ENCODE results near the gene RASIP1.

DNA sequence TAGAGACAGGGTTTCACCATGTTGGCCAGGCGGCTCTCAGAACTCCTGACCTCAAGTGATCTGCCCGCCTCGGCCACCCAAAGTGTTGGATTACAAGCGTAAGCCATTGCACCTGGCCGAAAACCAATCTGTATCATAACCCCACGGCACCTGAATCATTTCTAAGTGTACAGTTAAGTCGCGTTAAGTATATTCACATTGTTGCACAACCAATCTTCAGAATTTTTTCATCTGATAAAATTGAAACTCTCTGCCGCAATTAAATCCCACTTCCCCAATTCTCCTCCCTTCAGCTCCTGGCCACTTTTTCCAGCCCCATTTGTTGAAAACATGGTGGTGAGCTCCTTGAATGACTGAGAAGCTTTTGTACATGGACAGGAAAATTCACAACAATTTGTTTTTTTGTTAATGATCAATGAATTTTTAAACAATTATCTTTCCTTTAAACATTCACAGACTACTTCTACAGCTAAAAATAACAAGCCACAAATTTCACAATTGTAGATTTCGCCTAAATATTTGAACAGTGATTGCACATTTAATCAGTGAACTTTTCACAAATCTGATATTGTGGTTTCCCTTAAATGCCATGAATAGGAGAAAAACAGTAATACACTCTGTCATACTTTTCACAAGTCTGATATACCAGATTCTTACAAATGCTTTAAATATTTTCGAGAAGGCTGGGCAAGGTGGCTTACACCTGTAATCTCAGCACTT, 28.7 kb upstream of the RASIP1 start:
- TF ChIP-seq, protein P1, sequence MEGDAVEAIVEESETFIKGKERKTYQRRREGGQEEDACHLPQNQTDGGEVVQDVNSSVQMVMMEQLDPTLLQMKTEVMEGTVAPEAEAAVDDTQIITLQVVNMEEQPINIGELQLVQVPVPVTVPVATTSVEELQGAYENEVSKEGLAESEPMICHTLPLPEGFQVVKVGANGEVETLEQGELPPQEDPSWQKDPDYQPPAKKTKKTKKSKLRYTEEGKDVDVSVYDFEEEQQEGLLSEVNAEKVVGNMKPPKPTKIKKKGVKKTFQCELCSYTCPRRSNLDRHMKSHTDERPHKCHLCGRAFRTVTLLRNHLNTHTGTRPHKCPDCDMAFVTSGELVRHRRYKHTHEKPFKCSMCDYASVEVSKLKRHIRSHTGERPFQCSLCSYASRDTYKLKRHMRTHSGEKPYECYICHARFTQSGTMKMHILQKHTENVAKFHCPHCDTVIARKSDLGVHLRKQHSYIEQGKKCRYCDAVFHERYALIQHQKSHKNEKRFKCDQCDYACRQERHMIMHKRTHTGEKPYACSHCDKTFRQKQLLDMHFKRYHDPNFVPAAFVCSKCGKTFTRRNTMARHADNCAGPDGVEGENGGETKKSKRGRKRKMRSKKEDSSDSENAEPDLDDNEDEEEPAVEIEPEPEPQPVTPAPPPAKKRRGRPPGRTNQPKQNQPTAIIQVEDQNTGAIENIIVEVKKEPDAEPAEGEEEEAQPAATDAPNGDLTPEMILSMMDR (IDR thresholded peaks at IDR 0.05), result no peak
- no peak for TF ChIP-seq POLR2A (IDR thresholded peaks at IDR 0.05)

All from lower leg skin (tissue), 3 donors.